Bronchial epithelial cell (primary cell): ENCODE results near the gene P3H3. TPM values are rescaled to one million over a fixed set of nuclear protein-coding genes. Genes with fewer than 3 reads are reported as not detected.
A peak's percentile ranks its signal among the peaks of the same experiment; 100 is the strongest.

Source experiments
- DNase-seq: peaks from one replicate; pipeline ENCODE4 v3.0.0-alpha.2; 2010; ENCODE audit warnings: low read depth
- FAIRE-seq: peaks from 2 replicates; lab custom pipeline; 2011; peaks lifted over from hg19 to GRCh38; lab: Jason Lieb, UNC
- H3K27me3 ChIP-seq: 2 replicates; pipeline ENCODE4 v1.5.1; 2011; ENCODE audit warnings: low read length; ENCODE audit not compliant: control insufficient read depth, insufficient read depth
- H3K36me3 ChIP-seq: 2 replicates; pipeline ENCODE4 v1.5.1; 2011; ENCODE audit warnings: low read length; ENCODE audit not compliant: control insufficient read depth, insufficient read depth
- H3K4me3 ChIP-seq: 2 replicates; pipeline ENCODE4 v1.5.1; 2011; ENCODE audit warnings: mild to moderate bottlenecking, low read depth, low read length, control low read depth
- CTCF ChIP-seq: IDR thresholded peaks from 2 replicates; pipeline ENCODE4 v1.5.1; 2011; ENCODE audit warnings: mild to moderate bottlenecking, moderate library complexity, low read length, control low read depth, inconsistent platforms; ENCODE audit not compliant: insufficient read depth, severe bottlenecking
- total RNA-seq: library from RNA; depleted of rRNA; stranded (reverse); fragments of >200 nt; gene quantifications from 2 replicates; pipeline ENCODE4 v1.2.1, GENCODE V29; 2014

P3H3 gene
- total RNA-seq, 1 donor from 2014 or later, result 20.0 TPM

- no peak for TF ChIP-seq CTCF
- DNase-seq (no peak), FAIRE-seq (no peak)
- Histone ChIP-seq H3K27me3 (peaks cover 23% of the 10 kb centered on the region), H3K36me3 (no peaks in the 10 kb centered on the region), H3K4me3 (no peak overlapping the region)
Measured at GRCh38 chr12:6822426-6823135, 5.6 kb upstream of the P3H3 start.

GRCh38 chr12:6823182-6824084 lies 4.8 kb upstream of the P3H3 start:
- peaks cover 23% of the 10 kb centered on the region for H3K27me3 ChIP-seq
- H3K4me3 ChIP-seq, result no peak overlapping the region
- DNase-seq (no peak), FAIRE-seq (peak; percentile 66)
- no peaks in the 10 kb centered on the region for H3K36me3 ChIP-seq
- no peak for TF ChIP-seq CTCF

- no peak for FAIRE-seq
- no peak for DNase-seq
- no peak for TF ChIP-seq CTCF
- H3K36me3 ChIP-seq, result no peaks in the 10 kb centered on the region
- H3K27me3 ChIP-seq, result peaks cover 23% of the 10 kb centered on the region
- no peak overlapping the region for H3K4me3 ChIP-seq
Measured at GRCh38 chr12:6824085-6824775, 4.0 kb upstream of the P3H3 start.

GRCh38 chr12:6824901-6825381 lies 3.3 kb upstream of the P3H3 start:
- no peak for TF ChIP-seq CTCF
- Histone ChIP-seq H3K4me3 (no peak overlapping the region), H3K36me3 (no peaks in the 10 kb centered on the region), H3K27me3 (peaks cover 23% of the 10 kb centered on the region)
- FAIRE-seq (no peak), DNase-seq (peak; percentile 43)

GRCh38 chr12:6825398-6826124 lies 2.6 kb upstream of the P3H3 start:
- H3K36me3 ChIP-seq, result no peaks in the 10 kb centered on the region
- FAIRE-seq, result no peak
- H3K27me3 ChIP-seq, result peaks cover 21% of the 10 kb centered on the region
- TF ChIP-seq CTCF, result peak; percentile 96
- DNase-seq, result peak; percentile 68
- H3K4me3 ChIP-seq, result no peak overlapping the region
